GM21447 (cell line): ENCODE data around the gene METTL23.
A peak's percentile ranks its signal among the peaks of the same experiment; 100 is the strongest.
"Not testable (repeated sequence)": the region's sequence is repeated elsewhere in the genome, so short reads cannot be mapped to it uniquely, and the experiment has no call there.

Experiments
- ATAC-seq: cut with Tn5 transposase; IDR thresholded peaks from one replicate; pipeline ENCODE4 v1.9.1; 2021; ENCODE audit not compliant: unreplicated experiment

The METTL23 gene

DNA sequence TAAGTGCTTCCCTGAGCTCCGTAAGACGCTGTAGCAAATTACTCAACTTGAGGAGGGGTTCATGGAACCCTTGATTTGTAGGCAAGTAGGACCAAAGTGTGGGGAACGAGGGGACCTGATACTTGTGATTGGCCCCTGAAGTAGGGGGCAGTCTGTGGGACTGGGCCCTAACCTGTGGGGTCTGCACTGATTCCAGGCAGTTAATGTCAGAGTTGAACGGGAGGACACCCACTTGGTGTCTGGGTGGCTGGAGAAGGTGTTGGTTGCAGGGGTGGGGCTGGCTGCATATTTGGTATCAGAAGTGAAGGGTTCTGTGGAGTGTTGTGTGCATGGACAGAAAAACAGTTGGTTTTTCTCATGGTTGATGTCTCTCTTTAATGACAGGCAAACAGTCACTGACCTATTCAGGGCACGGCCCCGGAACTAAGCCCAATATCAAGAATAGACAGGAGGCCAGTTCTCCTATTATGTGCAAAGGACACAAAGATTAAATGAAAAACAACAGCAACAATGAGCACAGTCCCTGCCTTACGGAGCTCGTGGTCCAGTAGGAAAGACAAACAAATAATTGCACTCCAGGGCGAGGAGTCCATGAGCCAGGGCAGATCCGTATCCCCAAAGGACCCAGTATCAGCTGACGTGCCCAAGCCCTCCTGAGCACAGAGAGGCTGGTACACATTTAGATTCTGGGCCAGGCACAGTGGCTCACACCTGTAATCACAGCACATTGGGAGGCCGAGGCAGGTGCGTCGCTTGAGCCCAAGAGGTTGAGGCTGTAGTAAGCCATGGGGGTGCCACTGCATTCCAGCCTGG lies 35.1 kb upstream of the METTL23 start:
- ATAC-seq, result no peak

DNA sequence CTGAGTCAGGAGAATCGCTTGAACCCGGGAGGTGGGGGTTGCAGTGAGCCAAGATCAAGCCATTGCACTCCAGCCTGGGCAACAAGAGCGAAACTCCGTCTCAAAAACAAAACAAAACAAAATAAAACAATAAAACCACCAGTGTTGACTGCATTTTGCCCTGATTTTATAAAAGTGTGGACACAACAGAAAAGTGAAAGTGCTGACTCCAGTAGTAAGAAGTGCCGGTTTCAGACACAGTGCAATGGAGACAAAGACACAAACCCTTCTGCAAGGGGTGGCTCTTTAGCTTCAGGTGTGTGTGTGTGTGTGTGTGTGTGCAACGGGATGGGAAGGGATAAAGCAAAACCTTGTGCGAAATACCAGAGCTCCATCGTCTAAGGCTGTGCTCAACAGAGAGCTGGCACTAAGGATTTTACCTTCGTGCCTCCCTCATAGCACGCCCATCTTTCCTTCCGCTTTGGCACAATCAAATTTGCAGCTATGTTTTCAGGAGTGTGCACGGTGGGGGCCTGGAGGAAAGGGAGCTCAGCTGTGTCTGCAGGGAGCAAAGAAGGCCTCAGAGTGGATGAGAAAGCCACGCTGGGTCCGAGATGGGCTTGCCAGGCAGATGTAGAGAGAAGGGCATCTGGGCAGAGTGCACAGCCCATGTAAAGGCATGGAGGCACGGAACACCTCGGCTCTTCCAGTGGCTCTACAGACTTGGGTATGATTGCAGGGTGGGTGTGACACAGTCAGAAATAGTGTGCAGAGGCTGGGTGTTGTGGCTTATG lies 31.4 kb upstream of the METTL23 start:
- no peak for ATAC-seq

GRCh38 chr17:76696763-76697701 lies 29.6 kb upstream of the METTL23 start:
- peak; percentile 72 for ATAC-seq

- ATAC-seq, result no peak
Observed at GRCh38 chr17:76697702-76698465, 28.8 kb upstream of the METTL23 start.

DNA sequence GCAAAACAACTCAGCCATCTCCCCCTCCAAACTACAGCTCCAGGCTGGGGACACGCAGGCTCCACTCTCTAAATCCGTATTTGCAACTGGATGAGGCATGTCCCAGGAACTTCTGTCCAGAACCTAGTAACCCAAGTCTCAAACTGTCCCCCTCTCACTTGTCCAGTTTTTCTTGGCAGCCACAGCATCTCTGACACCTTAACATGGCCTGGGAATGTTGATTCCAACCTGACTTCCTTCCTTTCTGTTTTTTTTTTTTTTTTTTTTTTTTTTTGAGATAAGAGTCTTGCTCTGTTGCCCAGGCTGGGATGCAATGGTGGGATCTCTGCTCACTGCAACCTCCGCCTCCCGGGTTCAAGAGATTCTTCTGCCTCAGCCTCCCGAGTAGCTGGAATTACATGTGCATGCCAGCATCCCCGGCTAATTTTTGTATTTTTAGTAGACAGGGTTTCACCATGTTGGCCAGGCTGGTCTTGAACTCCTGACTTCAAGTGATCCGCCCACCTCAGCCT lies 28.1 kb upstream of the METTL23 start:
- not testable (repeated sequence) for ATAC-seq

GRCh38 chr17:76700270-76700616 lies 26.4 kb upstream of the METTL23 start:
- ATAC-seq, result no peak

DNA sequence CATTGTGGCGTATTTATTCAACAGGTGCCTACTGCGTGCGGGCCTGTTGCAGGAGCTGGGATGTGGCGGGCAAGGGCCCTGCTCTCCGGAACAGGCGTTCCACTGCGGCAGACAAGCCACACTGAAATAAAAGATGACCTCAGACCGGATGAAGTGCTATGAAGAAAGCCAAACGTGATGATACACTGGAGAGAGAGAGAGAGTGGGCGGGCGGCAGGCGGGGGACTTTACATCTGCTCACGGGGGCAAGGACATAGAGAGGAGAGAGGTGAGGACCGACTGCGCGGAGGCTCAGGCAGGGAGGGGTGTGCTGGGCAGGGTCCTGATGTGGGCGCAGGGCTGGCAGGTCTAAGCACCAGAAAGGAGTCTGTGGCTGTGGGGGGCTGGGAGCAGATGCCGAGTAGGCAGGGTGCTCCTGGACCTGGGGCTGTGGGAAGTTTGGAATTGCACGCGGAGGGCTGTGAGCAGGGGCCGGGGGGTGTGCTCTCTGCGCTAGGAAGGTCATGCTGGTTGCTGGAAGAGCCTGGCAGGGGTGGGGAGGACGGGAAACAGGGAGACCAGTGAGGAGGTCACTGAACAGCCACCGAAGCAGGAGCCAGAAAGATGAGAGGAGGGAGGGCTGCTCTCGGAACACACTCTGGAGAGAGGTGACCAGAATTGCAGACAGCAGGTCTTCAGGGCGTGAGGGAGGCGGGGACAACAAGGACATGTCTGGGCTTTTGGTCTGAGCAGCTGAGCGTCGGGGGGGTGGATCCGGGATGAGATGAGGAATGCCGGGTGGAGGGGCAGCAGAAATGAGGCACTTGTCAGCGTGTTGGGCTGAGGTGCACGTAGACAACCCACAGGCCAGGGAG lies 25.8 kb upstream of the METTL23 start:
- no peak for ATAC-seq

DNA sequence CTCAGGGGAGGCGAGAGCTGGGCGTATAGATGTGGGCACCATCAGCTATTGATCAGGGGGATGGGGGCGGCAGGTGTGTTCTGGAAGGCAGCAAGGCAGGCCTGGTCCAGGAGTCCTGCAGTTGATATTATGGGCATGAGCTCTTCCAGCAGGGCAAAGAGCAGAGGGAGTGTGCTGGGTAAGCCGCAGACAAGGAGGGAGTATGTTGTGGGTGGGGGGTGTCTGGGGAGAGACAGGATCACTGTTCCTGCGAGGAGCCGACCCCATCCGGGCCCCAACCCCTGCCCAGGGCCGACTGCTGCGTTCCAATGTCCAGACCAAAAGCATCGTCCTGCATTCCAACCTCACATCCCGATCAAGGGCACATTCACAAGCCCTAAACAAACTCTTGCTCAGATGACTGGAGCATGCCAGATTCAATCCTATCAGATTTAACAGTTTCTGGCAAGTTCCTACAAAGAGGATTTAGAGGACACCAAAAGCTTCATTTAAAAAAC lies 25.1 kb upstream of the METTL23 start:
- ATAC-seq, result no peak

DNA sequence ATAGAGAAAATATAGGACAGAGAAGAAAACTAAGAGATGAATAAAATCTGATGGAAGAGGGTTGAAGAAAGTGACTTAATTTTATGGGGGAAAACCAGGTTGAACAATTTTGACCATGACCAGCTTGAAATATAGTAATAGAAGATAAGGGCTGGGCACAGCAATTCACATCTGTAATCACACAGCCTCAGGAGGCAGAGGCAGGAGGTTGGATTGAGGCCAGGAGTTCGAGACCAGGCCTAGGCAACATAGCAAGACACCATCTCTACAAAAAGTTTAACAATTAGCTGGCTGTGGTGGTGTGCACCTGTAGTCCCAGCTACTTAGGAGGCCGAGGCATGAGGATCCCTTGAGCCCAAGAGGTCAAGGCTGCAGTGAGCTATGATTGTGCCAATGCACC lies 24.6 kb upstream of the METTL23 start:
- no peak for ATAC-seq

- no peak for ATAC-seq
Observed at GRCh38 chr17:76702941-76703637, 23.6 kb upstream of the METTL23 start.

DNA sequence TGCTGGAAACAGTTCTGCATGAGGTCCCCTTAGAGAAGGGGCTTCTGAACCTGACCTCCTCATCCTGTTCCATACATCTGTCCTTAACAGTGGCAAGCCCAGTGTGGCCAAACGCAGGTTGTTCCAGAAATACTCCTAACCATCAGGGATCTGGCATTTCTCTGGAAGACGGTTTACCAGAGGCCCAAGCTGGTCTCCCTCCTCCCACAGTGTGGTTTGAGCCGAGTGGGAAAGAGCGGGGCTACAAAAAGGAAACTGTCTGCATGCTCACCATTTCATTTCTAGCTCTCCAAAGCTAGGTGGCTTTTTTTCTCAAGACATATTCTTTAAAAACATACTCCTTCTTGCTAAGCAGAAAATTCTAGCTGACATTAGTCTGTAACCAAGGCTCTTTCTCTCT lies 21.8 kb upstream of the METTL23 start:
- ATAC-seq, result no peak

DNA sequence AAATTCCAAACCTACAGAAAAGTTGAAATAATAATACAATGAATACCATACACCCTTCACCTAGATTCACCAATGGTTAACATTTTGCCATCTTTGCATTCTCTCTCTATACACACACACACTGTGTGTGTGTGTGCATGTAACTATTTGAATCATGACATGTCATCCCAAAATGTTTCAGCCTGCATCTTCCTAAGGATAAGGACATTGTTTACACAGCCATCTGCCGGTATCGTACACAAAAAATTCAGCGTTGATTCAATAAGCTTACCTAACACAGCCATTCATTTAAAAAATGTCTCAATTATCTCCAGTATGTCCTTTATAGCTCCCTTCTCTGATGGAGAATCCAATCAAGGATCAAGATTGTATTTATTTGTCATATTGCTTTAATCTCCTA lies 19.8 kb upstream of the METTL23 start:
- ATAC-seq, result no peak

GRCh38 chr17:76707985-76708807 lies 18.4 kb upstream of the METTL23 start:
- no peak for ATAC-seq

GRCh38 chr17:76709077-76709950 lies 17.3 kb upstream of the METTL23 start:
- no peak for ATAC-seq

DNA sequence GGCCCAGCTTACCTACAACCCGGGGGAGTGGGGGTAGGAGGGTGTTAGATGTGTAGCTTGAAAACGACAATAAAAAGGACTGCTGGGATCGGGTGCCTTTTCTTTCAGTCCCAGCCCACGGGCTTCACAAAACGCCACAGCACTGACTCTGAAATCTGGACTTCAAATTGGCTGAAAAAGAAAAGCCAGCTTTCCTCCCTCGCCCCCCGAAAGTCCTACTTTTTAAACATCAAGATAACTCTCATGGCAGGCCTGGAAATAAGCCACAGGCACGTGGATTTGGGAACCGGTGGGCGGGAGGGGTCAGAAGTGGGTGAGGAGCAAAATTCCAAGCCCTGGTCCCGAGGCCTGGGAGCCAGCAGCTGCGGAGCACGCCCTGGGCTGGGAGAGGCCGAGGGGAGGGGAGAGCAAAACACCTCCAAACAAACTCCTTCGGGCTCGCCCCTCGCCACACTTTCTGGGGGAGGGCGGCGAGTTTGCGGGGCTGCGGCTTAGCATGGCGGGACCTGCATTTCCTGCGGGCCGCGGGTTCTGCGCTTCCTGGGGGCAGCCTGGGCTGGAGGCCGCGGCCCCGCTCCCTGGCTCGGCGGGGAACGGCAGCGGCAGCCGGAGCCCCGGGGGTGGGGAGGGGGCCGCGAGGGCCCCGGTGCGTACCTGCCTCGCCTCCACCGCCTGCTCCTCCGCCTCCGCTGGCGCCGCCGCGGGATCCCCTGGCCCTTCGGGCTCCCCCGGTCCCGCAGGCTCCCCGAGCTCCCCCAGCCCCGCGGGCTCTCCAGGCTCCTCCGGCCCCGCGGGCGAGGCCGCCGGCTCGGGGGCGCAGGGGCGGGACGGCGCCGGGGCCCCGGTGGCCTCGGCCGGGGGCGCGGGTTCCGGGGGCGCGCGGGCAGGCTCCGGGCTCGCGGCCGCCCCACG lies 16.4 kb upstream of the METTL23 start:
- ATAC-seq, result not testable (repeated sequence)
